Stimulated activated CD4-positive, alpha-beta T cell treated with anti-CD3 and anti-CD28 coated beads, Interleukin-15, amount 100 ng/mL, for 1 hour (primary cell): Measurements from ENCODE around the gene TMEM184B.

Source experiments
- DNase-seq, 2 donors: peaks; one replicate each; pipeline ENCODE4 v3.0.0-alpha.2; 2020; ENCODE audit warnings: low read depth in 1 of 2, low spot score in 1 of 2

TMEM184B gene

GRCh38 chr22:38308791-38309498 is 36.1 kb upstream of the TMEM184B start:
- DNase-seq: no peak

DNA sequence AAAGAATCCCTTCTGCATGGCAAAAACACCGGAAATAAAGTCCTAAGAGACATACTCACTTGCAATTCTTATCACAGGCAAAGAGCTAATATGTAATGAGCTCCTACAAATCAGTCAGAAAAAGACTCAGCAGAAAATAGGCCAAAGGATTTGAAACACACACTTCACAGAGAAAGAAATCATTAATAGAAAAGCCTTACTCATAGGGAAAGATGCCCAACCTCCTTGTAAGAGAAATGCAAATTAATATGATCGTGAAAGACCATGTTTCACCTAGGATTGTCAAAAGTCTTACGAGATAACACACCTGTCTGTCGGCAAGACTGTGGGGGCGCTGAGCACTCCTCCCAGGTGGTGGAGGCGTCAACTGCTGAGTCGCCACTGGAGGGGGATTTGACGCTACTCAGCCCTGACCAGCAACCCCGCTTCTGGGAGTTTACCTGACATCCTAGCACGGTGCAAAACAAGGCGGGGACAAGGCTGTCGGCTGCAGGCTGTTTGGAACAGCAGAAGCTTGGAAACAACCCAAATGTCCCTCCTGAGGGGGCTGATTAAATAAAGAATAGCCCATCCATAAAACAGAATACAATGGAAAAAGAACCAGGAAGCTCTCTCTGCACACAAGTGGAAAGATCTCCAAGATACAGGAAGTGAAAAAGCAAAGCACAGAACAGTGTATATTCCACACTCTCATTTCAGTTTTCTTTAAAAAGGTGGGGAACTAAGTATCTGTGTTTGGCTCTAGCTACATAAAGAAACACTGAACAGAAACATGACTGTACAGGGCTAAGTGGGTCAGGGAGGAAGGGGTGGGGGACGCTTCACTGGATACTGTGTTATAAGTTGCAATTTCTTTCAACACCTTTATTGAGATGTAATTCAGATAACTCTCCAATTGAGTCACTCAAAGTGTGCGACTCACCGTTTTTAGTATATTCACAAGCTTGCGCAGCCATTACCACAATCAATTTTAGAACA is 33.0 kb upstream of the TMEM184B start:
- peak in 1 of 2 donors; percentile 16 for DNase-seq

DNA sequence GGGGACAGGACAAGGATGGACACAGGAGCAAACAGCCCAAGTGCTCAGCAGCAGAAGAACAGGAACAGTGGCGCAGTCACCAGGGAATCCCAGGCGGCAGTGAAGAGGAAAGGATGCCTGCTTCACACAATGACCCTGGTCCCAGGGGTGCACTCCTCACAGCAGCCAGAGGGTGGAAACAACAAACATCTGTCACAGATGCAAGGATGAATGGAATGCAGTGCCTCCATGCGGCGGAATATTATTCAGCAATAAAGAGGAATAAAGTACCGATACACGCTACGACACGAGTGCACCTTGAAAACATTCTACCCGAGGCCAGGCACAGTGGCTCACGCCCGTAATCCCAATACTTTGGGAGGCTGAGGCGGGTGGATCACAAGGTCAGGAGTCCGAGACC is 31.7 kb upstream of the TMEM184B start:
- no peak for DNase-seq

DNA sequence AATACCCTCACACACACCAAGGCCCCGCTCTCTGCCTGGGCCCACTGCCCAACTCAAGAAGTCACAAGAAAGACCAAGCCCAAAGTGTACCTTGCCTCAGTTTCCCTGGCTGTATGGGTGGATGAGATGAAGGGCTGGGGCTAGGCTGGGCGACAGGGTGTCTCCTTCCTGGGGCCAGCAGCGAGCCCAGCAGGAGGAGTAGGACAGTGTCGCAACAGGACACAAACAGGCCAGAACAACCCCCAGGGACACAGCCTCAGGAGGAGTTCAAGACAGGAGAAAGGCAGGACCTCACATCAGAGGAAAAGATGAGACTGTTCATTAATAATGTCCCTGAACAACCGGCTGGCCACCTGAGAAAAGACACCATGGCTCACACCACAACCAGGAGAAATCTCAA is 31.2 kb upstream of the TMEM184B start:
- DNase-seq: no peak

- DNase-seq: no peak
These were observed 30.1 kb upstream of the TMEM184B start for GRCh38 chr22:38302906-38303305.

GRCh38 chr22:38300946-38301345 is 28.1 kb upstream of the TMEM184B start:
- DNase-seq: no peak

DNA sequence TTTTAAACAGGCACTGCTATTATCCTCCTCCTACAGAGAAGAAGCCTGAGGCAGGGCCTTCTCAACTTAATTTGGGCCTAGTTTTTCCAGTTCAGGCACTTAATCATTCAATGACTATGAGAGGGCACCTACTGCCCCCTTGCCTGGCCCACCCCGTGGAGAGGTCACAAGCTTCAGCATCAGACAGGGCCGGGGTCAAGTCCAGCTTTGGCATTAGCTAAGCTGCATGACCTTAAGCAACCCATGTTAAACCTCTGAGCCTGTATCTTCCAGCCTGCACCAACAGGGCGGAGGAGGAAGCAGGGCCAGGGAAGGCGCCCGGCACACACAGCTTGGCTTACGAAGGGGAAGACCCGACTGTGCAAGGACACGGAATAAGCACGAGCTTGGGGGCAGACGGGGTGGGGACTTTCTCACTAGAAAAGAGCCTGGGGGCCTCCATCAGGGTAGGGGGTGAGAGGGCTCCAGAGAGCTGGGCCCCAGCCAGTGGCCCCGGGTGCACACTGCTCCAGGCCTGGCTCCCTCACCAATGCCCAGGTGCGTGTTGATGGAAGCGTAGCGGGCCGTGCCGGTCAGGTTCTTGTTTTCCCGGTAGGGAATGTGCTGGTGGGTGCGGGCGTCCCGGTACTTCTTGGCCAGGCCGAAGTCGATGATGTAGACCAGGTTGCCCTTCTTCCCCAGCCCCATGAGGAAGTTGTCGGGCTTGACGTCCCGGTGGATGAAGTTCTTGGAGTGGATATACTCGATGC is 27.6 kb upstream of the TMEM184B start:
- no peak for DNase-seq

DNA sequence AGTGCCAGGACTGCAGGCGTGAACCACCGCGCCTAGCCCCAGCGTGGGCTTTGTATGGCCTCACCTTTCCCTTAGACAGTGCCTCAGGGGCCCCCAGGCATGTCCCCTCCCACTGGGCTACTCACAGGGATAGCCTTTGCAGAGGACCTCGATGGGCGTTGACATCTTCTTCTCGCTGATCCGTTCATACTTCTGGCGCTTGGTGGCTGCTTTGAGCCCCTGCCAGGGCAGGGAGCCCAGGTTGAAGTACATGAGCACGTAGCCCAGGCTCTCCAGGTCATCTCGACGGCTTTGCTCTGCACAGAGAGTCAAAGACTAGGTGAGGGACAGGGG is 26.9 kb upstream of the TMEM184B start:
- DNase-seq: no peak

- DNase-seq: peak in 1 of 2 donors; percentile 31
These were observed 25.6 kb upstream of the TMEM184B start for GRCh38 chr22:38298312-38299005.

DNA sequence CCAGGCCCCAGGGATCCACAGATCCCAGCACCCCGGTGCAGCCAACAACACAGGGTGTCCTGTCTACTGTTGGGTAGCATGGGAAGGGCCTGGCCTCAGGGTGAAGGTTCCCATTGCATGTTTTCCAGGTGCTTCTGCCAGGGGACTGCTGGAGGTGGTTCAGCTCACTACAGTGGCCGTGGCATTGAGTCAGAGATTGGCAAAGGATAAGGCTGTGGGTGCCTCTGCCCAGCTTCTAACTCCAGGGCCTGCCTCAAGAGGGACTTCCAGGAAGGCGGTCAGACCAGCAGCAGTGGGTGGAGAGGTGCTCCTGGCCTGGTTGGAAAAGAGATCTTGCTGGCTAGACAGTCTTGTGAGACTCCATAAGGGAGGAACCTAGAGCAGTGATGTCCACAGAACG is 23.6 kb upstream of the TMEM184B start:
- no peak for DNase-seq

DNA sequence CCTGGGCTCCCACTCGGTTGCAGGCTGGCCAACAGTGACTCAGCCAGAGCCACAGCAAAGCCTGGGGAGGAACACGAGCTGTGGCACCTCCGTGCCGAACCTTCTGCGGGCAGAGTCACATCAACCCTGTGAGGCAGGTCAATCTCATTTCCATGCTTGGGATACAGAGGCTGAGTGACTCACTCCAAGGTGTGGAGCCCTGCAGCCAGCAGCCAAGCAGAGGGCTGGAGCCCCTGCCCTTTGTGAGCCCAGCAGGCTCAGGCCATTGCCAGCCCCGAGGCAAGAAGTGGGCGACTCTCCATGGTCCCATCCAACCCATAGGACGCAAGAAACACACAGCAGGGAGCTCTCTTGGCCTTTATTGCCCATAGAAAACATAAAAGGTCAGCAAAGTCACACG is 23.1 kb upstream of the TMEM184B start:
- no peak for DNase-seq

DNA sequence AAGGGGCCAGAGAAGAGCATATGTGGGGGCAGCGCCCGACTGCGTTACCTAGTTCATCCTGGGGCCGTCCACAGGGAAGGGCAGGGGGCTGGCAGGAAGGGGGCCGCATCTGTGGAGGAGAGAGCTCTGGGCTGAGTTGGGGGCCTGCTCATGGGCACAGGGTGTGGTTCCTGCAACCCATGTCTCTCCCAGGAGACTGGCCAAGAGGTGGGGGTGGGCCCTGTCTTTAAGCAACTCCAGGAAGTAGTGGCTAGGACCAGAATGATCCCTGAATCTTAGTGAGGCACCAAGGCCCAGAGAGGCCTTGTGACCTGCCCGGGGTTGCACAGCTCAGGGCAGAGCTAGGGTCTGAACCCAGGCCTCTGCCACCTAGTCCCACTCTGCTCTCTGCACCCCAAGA is 22.5 kb upstream of the TMEM184B start:
- DNase-seq: no peak

DNA sequence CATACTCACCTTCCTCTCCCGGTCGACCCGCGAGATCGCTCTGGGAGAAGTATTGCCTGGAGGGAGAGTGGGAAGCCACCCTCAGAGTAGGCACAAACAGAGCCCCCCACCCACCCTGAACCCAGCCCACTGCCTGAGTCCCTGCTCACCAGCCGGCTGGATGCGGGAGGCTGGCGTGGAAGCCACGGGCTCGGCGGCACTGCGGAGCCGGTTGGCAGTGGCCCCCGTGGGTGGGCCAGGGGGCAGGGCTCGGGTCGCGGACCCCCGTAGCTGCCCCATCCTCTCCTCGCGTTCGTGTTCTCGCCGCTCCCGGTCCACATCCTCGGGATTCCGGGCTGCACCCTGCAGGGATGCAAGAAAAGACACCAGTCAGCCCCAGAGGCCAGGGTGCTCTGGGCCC is 21.4 kb upstream of the TMEM184B start:
- no peak for DNase-seq

GRCh38 chr22:38292694-38293093 is 19.9 kb upstream of the TMEM184B start:
- no peak for DNase-seq

- no peak for DNase-seq
These were observed 18.5 kb upstream of the TMEM184B start for GRCh38 chr22:38291201-38291777.

- no peak for DNase-seq
These were observed 17.5 kb upstream of the TMEM184B start for GRCh38 chr22:38290347-38290746.

- DNase-seq: no peak
These were observed 16.8 kb upstream of the TMEM184B start for GRCh38 chr22:38289583-38290082.

DNA sequence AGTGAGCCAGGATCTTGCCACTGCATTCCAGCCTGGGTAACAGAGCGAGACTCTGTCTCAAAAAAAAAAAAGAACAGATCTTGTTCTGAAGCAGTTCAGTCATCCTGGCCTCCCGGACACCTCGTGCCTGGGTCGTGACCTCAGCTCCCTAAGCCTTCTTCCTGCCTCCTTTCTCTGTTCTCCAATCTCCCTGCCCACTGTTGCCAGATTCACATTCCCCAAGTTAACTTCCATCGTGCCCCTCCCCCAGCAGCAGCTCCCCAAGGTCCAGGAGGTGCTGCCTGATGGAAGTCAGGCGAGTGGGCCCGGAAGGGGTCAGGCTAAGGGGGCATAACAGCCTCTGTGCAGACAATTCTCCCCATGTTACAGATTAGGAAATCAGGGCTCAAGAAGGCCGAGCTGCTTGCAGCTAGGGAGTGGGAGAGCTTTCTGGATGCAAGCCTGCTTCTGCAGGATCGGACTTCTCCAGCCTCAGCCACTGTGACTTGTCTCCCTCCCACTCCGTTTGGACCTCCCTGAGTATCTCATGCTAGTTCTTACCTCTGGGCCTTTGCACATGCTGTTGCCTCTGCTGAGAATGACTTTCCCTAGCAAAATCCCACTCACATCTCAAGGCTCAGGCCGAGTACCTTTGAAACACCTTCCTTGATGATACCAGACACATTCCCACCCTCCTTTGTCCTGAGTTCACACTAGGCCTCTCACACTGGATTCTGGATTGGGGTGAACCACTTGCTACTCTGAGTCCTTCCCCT is 14.3 kb upstream of the TMEM184B start:
- no peak for DNase-seq

DNA sequence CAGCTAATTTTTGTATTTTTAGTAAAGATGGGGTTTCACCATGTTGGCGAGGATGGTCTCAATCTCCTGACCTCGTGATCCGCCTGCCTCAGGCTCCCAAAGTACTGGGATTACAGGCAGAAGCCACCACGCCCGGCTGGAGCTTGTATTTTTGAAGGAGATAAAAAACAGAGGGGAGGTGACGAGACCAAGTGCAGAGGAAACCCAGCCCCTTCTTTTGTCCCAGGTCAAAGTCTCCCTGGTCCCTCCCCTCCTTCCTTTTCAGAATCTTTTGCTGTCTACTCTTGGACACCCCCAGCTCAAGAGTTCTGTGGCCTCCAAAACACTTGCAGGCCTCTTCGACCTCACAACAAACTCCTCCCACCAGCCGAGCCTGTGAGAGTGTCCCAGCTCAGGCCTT is 12.2 kb upstream of the TMEM184B start:
- DNase-seq: no peak

GRCh38 chr22:38284042-38284402 is 11.2 kb upstream of the TMEM184B start:
- DNase-seq: no peak
